Fibroblast of pulmonary artery (primary cell): ENCODE data around the gene CD101.

ENCODE experiments used
- DNase-seq: peaks from one replicate; pipeline ENCODE4 v3.0.0-alpha.2; 2010; ENCODE audit warnings: low read depth
- H3K4me3 ChIP-seq: replicated peaks from 2 replicates; pipeline ENCODE4 v1.5.1; 2011; ENCODE audit warnings: low read depth, mild to moderate bottlenecking, control low read depth, low read length, moderate library complexity
- CTCF ChIP-seq: IDR thresholded peaks from 2 replicates; pipeline ENCODE4 v1.5.1; 2011; ENCODE audit warnings: mild to moderate bottlenecking, control low read depth, low read length, inconsistent platforms; ENCODE audit errors: missing control alignments

Gene CD101

GRCh38 chr1:117011334-117011733, 9.8 kb downstream of the CD101 start:
- no peak for TF ChIP-seq CTCF
- no peak overlapping the region for H3K4me3 ChIP-seq
- DNase-seq, result no peak

GRCh38 chr1:117013309-117013858, 11.8 kb downstream of the CD101 start:
- no peak for TF ChIP-seq CTCF
- no peak overlapping the region for H3K4me3 ChIP-seq
- DNase-seq, result no peak

GRCh38 chr1:117014209-117014608, 12.6 kb downstream of the CD101 start:
- TF ChIP-seq CTCF, result no peak
- DNase-seq, result no peak
- H3K4me3 ChIP-seq, result no peak overlapping the region

GRCh38 chr1:117015724-117016123, 14.2 kb downstream of the CD101 start:
- H3K4me3 ChIP-seq, result no peak overlapping the region

GRCh38 chr1:117017062-117017461, 15.5 kb downstream of the CD101 start:
- no peak for DNase-seq
- no peak overlapping the region for H3K4me3 ChIP-seq
- TF ChIP-seq CTCF, result no peak

More at GRCh38 chr1:117015724-117016123, 14.2 kb downstream of the CD101 start:
- TF ChIP-seq CTCF, result no peak
- no peak for DNase-seq

- no peak for DNase-seq
- TF ChIP-seq CTCF, result no peak
- no peak overlapping the region for H3K4me3 ChIP-seq
These were observed 16.1 kb downstream of the CD101 start for GRCh38 chr1:117017648-117018047.

- H3K4me3 ChIP-seq, result no peak overlapping the region
- no peak for TF ChIP-seq CTCF
These were observed 19.1 kb downstream of the CD101 start for GRCh38 chr1:117020526-117021156.

More at GRCh38 chr1:117020526-117021156, 19.1 kb downstream of the CD101 start:
- DNase-seq, result no peak
